ENCODE measurements around the gene ACSF2.
A peak's percentile ranks its signal among the peaks of the same experiment; 100 is the strongest.
"Not testable (repeated sequence)": the region's sequence is repeated elsewhere in the genome, so short reads cannot be mapped to it uniquely, and the experiment has no call there.

ACSF2 gene

DNA sequence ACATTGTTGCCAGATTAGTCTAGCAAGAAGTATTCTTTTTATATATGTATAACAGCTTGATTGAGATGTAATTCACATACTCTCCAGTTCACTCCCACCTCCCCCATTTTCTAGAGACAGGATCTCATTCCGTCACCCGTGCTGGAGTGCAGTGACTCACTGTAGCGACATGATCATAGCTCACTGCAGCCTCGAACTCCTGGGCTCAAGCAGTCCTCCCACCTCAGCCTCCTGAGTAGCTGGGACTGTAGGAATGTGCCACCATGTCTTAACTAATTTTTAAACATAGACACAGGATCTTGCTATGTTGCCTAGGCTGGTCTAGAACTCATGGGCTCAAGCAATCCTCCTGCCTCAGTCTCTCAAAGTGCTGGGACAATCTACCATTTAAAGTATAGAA lies 49.3 kb downstream of the ACSF2 start:
- ATAC-seq (ENCODE audit: insufficient read depth, low read depth): no peak
- Histone ChIP-seq H3K4me3 (ENCODE audit: low read depth in 1 of 2, low read length in 2 of 2) (no peak overlapping the region), H3K36me3 (ENCODE audit: insufficient read depth, low read length) (peaks cover 18% of the 10 kb centered on the region), H3K27me3 (ENCODE audit: insufficient read depth, low read length, poor library complexity) (no peaks in the 10 kb centered on the region), H3K9ac (ENCODE audit: low read depth, low read length) (no peak overlapping the region), H3K9me3 (ENCODE audit: insufficient read depth, low read length, severe bottlenecking) (no peaks in the 10 kb centered on the region), H3K4me2 (ENCODE audit: insufficient read depth, low read length) (no peak overlapping the region), H3K27ac (ENCODE audit: low read length) (no peak overlapping the region), H3K79me2 (ENCODE audit: insufficient read depth, low read length) (peaks cover 25% of the 10 kb centered on the region), H4K20me1 (ENCODE audit: insufficient read depth, low read length) (peaks cover 7% of the 10 kb centered on the region; the same call in 1 of the 2 replicates), H2AFZ (ENCODE audit: low read depth, low read length) (no peak overlapping the region), H3K4me1 (ENCODE audit: insufficient read depth, low read length) (peaks cover 24% of the 10 kb centered on the region)
- DNase-seq: no peak
- TF ChIP-seq EZH2 (IDR thresholded peaks at IDR 0.05; ENCODE audit: borderline replicate concordance, low read depth, low read length, severe bottlenecking): no peak
- TF ChIP-seq, protein P1, sequence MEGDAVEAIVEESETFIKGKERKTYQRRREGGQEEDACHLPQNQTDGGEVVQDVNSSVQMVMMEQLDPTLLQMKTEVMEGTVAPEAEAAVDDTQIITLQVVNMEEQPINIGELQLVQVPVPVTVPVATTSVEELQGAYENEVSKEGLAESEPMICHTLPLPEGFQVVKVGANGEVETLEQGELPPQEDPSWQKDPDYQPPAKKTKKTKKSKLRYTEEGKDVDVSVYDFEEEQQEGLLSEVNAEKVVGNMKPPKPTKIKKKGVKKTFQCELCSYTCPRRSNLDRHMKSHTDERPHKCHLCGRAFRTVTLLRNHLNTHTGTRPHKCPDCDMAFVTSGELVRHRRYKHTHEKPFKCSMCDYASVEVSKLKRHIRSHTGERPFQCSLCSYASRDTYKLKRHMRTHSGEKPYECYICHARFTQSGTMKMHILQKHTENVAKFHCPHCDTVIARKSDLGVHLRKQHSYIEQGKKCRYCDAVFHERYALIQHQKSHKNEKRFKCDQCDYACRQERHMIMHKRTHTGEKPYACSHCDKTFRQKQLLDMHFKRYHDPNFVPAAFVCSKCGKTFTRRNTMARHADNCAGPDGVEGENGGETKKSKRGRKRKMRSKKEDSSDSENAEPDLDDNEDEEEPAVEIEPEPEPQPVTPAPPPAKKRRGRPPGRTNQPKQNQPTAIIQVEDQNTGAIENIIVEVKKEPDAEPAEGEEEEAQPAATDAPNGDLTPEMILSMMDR (IDR thresholded peaks at IDR 0.05; ENCODE audit: borderline replicate concordance, extremely low read depth, low read length, poor library complexity, severe bottlenecking): no peak

DNA sequence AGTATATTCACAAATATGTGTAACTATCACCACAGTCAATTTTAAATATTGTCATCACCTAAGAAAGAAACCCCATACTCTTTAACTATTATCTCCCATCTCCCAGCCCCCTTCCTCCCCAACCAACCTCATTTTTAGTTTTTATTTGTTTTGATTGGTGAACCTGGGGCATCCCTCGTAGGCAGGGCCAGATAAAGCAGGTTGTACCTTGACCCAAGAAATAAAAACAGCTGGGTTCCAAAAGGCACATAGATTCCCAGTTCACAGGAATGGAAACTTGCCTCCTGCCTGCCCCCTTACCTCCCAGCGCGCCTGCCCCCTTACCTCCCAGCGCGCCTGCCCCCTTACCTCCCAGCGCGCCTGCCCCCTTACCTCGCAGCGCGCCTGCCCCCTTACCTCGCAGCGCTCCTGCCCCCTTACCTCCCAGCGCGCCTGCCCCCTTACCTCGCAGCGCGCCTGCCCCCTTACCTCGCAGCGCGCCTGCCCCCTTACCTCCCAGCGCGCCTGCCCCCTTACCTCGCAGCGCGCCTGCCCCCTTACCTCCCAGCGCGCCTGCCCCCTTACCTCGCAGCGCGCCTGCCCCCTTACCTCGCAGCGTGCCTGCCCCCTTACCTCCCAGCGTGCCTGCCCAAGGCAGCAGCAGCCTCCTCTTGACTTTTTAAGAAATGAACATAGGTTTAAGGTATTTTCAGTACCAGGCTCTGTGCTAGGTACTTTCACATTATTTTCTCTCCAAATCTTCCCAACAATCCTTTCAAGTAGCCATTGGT lies 49.9 kb downstream of the ACSF2 start:
- peaks cover 26% of the 10 kb centered on the region for H3K4me1 ChIP-seq (ENCODE audit: insufficient read depth, low read length)
- not testable (repeated sequence) for H3K9ac ChIP-seq (ENCODE audit: low read depth, low read length); H3K27me3 ChIP-seq (ENCODE audit: insufficient read depth, low read length, poor library complexity); ATAC-seq (ENCODE audit: insufficient read depth, low read depth); H3K27ac ChIP-seq (ENCODE audit: low read length); H4K20me1 ChIP-seq (ENCODE audit: insufficient read depth, low read length); DNase-seq; H3K4me2 ChIP-seq (ENCODE audit: insufficient read depth, low read length); H3K4me3 ChIP-seq (ENCODE audit: low read depth in 1 of 2, low read length in 2 of 2); H3K9me3 ChIP-seq (ENCODE audit: insufficient read depth, low read length, severe bottlenecking); H2AFZ ChIP-seq (ENCODE audit: low read depth, low read length)
- peaks cover 30% of the 10 kb centered on the region for H3K79me2 ChIP-seq (ENCODE audit: insufficient read depth, low read length)
- peaks cover 23% of the 10 kb centered on the region for H3K36me3 ChIP-seq (ENCODE audit: insufficient read depth, low read length)

DNA sequence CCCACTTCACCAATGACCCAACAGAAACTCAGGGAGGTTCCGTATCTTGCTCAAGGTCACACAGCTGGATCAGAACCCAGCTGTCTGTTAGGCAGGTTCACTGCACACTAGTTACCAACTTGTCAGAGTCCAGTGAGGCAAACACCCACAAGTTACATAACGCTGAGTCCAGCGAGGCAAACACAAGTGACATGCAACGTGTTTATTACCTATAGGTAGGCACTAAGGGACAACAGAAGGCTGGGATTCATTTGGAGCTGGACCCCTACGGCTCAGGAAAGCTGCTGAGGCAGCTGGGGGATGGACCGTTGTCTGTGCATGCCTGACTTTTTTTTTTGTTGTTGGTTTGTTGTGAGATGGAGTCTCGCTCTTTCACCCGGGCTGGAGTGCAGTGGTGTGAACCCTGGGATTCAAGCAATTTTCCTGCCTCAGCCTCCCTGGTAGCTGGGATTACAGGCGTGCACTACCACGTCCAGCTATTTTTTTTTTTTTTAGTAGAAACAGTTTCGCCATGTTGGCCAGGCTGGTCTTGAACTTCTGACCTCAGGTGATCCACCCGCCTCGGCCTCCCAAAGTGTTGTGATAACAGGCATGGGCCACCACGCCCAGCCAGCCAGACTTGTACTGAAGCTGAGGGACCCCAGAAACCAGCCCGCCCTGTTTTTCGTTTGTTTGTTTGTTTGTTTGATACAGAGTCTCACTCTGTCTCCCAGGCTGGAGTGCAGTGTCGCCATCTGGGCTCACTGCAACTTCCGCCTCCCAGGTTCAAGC lies 50.7 kb downstream of the ACSF2 start:
- no peak overlapping the region for H3K9ac ChIP-seq (ENCODE audit: low read depth, low read length)
- H3K27me3 ChIP-seq (ENCODE audit: insufficient read depth, low read length, poor library complexity): no peaks in the 10 kb centered on the region
- H3K4me3 ChIP-seq (ENCODE audit: low read depth in 1 of 2, low read length in 2 of 2): no peak overlapping the region
- H3K4me1 ChIP-seq (ENCODE audit: insufficient read depth, low read length): peaks cover 28% of the 10 kb centered on the region
- TF ChIP-seq, protein P1 (IDR thresholded peaks at IDR 0.05; ENCODE audit: borderline replicate concordance, extremely low read depth, low read length, poor library complexity, severe bottlenecking): no peak
- no peak for TF ChIP-seq EZH2 (IDR thresholded peaks at IDR 0.05; ENCODE audit: borderline replicate concordance, low read depth, low read length, severe bottlenecking)
- no peak for ATAC-seq (ENCODE audit: insufficient read depth, low read depth)
- H3K79me2 ChIP-seq (ENCODE audit: insufficient read depth, low read length): peaks cover 34% of the 10 kb centered on the region
- DNase-seq: no peak
- peaks cover 11% of the 10 kb centered on the region; the same call in 1 of the 2 replicates for H4K20me1 ChIP-seq (ENCODE audit: insufficient read depth, low read length)
- H2AFZ ChIP-seq (ENCODE audit: low read depth, low read length): no peak overlapping the region
- H3K9me3 ChIP-seq (ENCODE audit: insufficient read depth, low read length, severe bottlenecking): no peaks in the 10 kb centered on the region
- no peak overlapping the region for H3K4me2 ChIP-seq (ENCODE audit: insufficient read depth, low read length)
- no peak overlapping the region for H3K27ac ChIP-seq (ENCODE audit: low read length)
- H3K36me3 ChIP-seq (ENCODE audit: insufficient read depth, low read length): peaks cover 27% of the 10 kb centered on the region

DNA sequence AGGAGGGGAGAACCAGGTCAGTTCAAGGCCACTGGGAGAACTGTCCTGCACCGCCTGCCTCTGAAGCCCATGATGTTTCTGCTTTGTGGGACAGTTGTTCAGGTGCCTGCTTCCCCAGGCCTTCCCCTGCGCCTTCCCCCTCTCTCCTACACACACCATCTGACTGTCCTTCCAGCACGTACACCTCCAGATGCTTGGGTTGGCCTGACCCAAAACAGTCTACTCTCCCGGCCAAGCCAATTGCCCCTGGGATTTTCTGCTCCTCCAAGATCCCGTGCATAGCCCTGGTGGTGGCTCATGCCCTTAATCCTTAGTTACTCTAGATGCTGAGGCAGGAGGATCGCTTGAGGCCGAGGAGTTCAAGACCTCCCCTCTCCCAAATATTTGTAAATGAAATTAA lies 52.0 kb downstream of the ACSF2 start:
- Histone ChIP-seq H4K20me1 (ENCODE audit: insufficient read depth, low read length) (peaks cover 17% of the 10 kb centered on the region; the same call in 1 of the 2 replicates), H3K4me3 (ENCODE audit: low read depth in 1 of 2, low read length in 2 of 2) (peak overlapping the region; percentile 66 to 70; a peak in 3 of 4 replicates), H3K79me2 (ENCODE audit: insufficient read depth, low read length) (peaks cover 38% of the 10 kb centered on the region), H2AFZ (ENCODE audit: low read depth, low read length) (peak overlapping the region; percentile 93), H3K36me3 (ENCODE audit: insufficient read depth, low read length) (peaks cover 37% of the 10 kb centered on the region), H3K27ac (ENCODE audit: low read length) (peak overlapping the region; percentile 84), H3K9me3 (ENCODE audit: insufficient read depth, low read length, severe bottlenecking) (no peaks in the 10 kb centered on the region), H3K27me3 (ENCODE audit: insufficient read depth, low read length, poor library complexity) (no peaks in the 10 kb centered on the region), H3K4me2 (ENCODE audit: insufficient read depth, low read length) (peak overlapping the region; percentile 83), H3K9ac (ENCODE audit: low read depth, low read length) (peak overlapping the region; percentile 72), H3K4me1 (ENCODE audit: insufficient read depth, low read length) (peaks cover 29% of the 10 kb centered on the region)
- TF ChIP-seq, protein P1 (IDR thresholded peaks at IDR 0.05; ENCODE audit: borderline replicate concordance, extremely low read depth, low read length, poor library complexity, severe bottlenecking): no peak
- no peak for TF ChIP-seq EZH2 (IDR thresholded peaks at IDR 0.05; ENCODE audit: borderline replicate concordance, low read depth, low read length, severe bottlenecking)
- ATAC-seq (ENCODE audit: insufficient read depth, low read depth): no peak
- DNase-seq: peak; percentile 21
